Measurements from ENCODE around the gene C14orf39.

DNA sequence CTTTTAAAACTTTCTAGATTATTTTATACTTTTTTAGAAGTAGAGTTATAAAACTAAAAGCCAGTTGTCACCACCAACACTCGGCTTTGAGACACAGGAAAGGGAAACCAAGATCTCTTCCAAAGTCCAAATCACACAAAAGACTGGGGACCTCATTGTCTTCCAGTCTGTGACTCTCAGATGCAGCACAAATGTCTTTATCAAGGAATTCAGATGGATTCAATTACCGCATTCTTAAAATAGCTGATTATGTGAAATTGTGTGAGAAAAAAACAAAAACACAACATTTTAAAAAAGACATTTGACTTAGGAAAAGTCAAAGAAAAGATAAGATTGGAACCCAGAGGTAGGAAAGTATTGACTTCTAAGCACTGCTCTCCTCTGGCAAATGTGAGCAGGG lies 19.6 kb upstream of the C14orf39 start:
- no peak for TF ChIP-seq EZH2phosphoT487 (IDR thresholded peaks at IDR 0.05; ENCODE audit: borderline replicate concordance, low read length)
- TF ChIP-seq, protein P1, sequence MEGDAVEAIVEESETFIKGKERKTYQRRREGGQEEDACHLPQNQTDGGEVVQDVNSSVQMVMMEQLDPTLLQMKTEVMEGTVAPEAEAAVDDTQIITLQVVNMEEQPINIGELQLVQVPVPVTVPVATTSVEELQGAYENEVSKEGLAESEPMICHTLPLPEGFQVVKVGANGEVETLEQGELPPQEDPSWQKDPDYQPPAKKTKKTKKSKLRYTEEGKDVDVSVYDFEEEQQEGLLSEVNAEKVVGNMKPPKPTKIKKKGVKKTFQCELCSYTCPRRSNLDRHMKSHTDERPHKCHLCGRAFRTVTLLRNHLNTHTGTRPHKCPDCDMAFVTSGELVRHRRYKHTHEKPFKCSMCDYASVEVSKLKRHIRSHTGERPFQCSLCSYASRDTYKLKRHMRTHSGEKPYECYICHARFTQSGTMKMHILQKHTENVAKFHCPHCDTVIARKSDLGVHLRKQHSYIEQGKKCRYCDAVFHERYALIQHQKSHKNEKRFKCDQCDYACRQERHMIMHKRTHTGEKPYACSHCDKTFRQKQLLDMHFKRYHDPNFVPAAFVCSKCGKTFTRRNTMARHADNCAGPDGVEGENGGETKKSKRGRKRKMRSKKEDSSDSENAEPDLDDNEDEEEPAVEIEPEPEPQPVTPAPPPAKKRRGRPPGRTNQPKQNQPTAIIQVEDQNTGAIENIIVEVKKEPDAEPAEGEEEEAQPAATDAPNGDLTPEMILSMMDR (IDR thresholded peaks at IDR 0.05; ENCODE audit: low read depth, low read length, poor library complexity, severe bottlenecking) = no peak
